Measurements from ENCODE around the gene HNRNPU. TPM values are rescaled to one million over a fixed set of nuclear protein-coding genes. Genes with fewer than 3 reads are reported as not detected.

HNRNPU gene
- total and polyA plus RNA-seq, 2 experiments from 2014 or later = 422 to 687 TPM

GRCh38 chr1:244878681-244879080 is 14.3 kb upstream of the HNRNPU start:
- no peaks in the 10 kb centered on the region for H4K20me1 ChIP-seq (replicated peaks; ENCODE audit: insufficient read depth)
- DNase-seq (ENCODE audit: low spot score) (no peak), ATAC-seq (no peak)
- Mint-ChIP-seq H3K4me1 (peaks cover 29% of the 10 kb centered on the region), H3K27me3 (ENCODE audit: insufficient read depth, low read depth, poor library complexity) (peaks cover 7% of the 10 kb centered on the region), H3K27ac (no peak overlapping the region), H3K9me3 (no peaks in the 10 kb centered on the region), H3K36me3 (ENCODE audit: low read depth) (no peaks in the 10 kb centered on the region), H3K4me3 (no peak overlapping the region)
- H3K36me3 ChIP-seq (ENCODE audit: insufficient read depth) = no peaks in the 10 kb centered on the region
- no peaks in the 10 kb centered on the region for H3K79me2 ChIP-seq (replicated peaks; ENCODE audit: insufficient read depth)
- no peaks in the 10 kb centered on the region for H3K9me2 ChIP-seq (ENCODE audit: insufficient read depth)
- no peak overlapping the region for H3K4me3 ChIP-seq
- peaks cover 18% of the 10 kb centered on the region for H3K4me1 ChIP-seq (ENCODE audit: insufficient read depth)
- H3F3A ChIP-seq (replicated peaks; ENCODE audit: low read depth) = no peaks in the 10 kb centered on the region
- H3K27me3 ChIP-seq (ENCODE audit: insufficient read depth) = no peaks in the 10 kb centered on the region
- no peak overlapping the region for H3K27ac ChIP-seq (ENCODE audit: low read depth)
- no peak overlapping the region for H3K4me2 ChIP-seq
- no peak overlapping the region for H2AFZ ChIP-seq
- TF ChIP-seq CREB1 (CRISPR knock-in tag; IDR thresholded peaks at IDR 0.05; ENCODE audit: low read depth) (no peak), NANOG (IDR thresholded peaks at IDR 0.05; ENCODE audit: borderline replicate concordance) (no peak), CTCF (conservative IDR thresholded peaks at IDR 0.05; ENCODE audit: low read depth in 2 of 2) (no peak), ZNF462 (CRISPR knock-in tag; IDR thresholded peaks at IDR 0.05) (no peak), EZH2phosphoT487 (IDR thresholded peaks at IDR 0.05; ENCODE audit: unreplicated experiment) (no peak), ZNF114 (CRISPR knock-in tag; IDR thresholded peaks at IDR 0.05) (no peak), ETS1 (IDR thresholded peaks at IDR 0.05) (no peak)
- TF ChIP-seq, protein P1, sequence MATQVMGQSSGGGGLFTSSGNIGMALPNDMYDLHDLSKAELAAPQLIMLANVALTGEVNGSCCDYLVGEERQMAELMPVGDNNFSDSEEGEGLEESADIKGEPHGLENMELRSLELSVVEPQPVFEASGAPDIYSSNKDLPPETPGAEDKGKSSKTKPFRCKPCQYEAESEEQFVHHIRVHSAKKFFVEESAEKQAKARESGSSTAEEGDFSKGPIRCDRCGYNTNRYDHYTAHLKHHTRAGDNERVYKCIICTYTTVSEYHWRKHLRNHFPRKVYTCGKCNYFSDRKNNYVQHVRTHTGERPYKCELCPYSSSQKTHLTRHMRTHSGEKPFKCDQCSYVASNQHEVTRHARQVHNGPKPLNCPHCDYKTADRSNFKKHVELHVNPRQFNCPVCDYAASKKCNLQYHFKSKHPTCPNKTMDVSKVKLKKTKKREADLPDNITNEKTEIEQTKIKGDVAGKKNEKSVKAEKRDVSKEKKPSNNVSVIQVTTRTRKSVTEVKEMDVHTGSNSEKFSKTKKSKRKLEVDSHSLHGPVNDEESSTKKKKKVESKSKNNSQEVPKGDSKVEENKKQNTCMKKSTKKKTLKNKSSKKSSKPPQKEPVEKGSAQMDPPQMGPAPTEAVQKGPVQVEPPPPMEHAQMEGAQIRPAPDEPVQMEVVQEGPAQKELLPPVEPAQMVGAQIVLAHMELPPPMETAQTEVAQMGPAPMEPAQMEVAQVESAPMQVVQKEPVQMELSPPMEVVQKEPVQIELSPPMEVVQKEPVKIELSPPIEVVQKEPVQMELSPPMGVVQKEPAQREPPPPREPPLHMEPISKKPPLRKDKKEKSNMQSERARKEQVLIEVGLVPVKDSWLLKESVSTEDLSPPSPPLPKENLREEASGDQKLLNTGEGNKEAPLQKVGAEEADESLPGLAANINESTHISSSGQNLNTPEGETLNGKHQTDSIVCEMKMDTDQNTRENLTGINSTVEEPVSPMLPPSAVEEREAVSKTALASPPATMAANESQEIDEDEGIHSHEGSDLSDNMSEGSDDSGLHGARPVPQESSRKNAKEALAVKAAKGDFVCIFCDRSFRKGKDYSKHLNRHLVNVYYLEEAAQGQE (IDR thresholded peaks at IDR 0.05; ENCODE audit: unreplicated experiment) = no peak

All from GM23338 (cell line).